ENCODE results near the gene MSMO1. TPM values are rescaled to one million over a fixed set of nuclear protein-coding genes. Genes with fewer than 3 reads are reported as not detected.

Gene MSMO1
- total RNA-seq, 1 donor from 2014 or later: 82.3 TPM

DNA sequence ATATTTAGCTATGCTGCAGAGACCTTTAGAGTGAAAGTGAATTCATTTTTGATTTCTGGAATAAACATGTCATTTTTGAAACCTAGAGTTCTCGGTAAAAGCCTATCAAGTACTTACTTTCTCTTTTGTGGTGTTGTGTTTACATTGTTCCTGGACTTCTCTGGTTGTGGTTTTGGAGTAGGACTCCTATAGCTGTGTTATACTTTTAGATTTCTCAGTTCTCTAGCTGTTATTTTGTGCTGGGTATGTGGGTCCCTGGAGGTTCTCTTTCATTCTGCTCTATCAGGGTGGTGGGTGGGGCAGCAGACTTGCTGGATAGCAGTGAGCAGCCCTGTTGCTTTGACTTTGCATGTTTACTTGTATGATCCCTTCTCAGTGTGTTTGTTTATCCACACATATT is 25.6 kb upstream of the MSMO1 start:
- Mint-ChIP-seq H3K4me3 (peak overlapping the region; percentile 75), H3K36me3 (ENCODE audit: low read depth) (peaks cover 39% of the 10 kb centered on the region), H3K27me3 (no peaks in the 10 kb centered on the region), H3K4me1 (peaks cover 23% of the 10 kb centered on the region), H3K9me3 (no peaks in the 10 kb centered on the region), H3K27ac (peak overlapping the region; percentile 74)
- peak; percentile 79 for DNase-seq
- intact Hi-C loops (cut with micrococcal nuclease): loop anchor here (1.0 to 5.0 kb wide), 4 partner anchors 10 to 97 kb away; partner anchors contain the start of gene MSMO1

DNA sequence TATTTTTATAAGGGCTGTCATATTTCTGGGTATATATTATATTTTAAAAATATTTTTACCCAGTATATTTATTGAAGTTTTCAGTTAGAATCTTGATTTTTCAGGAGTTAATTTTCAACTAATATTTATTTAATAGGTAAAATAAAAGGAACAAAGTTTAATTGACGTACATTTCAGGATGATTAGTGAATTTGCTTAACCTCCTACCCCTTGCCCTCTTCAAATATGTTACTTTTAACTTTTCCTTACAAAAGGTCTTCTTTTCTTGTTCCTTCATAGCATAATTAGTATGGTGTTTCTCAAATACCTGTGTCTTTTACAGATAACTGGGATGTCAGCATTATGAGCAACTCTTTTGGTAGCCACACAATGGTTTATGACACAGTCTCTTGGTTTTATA is 24.8 kb upstream of the MSMO1 start:
- DNase-seq: no peak
- peaks cover 37% of the 10 kb centered on the region for H3K36me3 Mint-ChIP-seq (ENCODE audit: low read depth)
- intact Hi-C loops (cut with micrococcal nuclease): loop anchor here (1.0 to 5.0 kb wide), 2 partner anchors 10 to 45 kb away; no protein-coding TSS in a partner anchor
- no peak overlapping the region for H3K27ac Mint-ChIP-seq
- H3K4me3 Mint-ChIP-seq: no peak overlapping the region
- no peaks in the 10 kb centered on the region for H3K27me3 Mint-ChIP-seq
- no peaks in the 10 kb centered on the region for H3K9me3 Mint-ChIP-seq
- peaks cover 23% of the 10 kb centered on the region for H3K4me1 Mint-ChIP-seq

DNA sequence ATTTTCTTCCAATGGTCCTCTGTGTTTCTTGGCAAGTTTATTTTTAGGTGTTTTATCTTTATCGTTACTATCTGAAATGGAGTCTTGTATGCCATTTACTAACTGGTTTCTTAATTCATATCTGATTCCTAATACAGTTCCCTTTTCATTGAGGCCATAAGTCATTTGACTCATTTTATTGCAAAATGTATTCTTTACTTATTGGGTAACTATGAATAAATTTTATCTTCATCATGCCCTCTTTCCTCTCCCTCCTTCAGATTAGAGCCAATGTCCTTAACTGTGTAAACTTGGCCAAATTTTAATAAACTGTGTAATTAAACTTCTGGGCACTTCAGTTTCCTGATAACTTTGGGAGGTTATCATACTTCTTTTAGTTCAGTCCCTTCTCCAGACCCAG is 19.3 kb upstream of the MSMO1 start:
- Mint-ChIP-seq H3K4me1 (peaks cover 15% of the 10 kb centered on the region), H3K9me3 (no peaks in the 10 kb centered on the region), H3K4me3 (no peak overlapping the region), H3K27ac (no peak overlapping the region), H3K27me3 (no peaks in the 10 kb centered on the region), H3K36me3 (ENCODE audit: low read depth) (peaks cover 49% of the 10 kb centered on the region)
- no peak for DNase-seq
- intact Hi-C loops (cut with micrococcal nuclease): no loop called here

DNA sequence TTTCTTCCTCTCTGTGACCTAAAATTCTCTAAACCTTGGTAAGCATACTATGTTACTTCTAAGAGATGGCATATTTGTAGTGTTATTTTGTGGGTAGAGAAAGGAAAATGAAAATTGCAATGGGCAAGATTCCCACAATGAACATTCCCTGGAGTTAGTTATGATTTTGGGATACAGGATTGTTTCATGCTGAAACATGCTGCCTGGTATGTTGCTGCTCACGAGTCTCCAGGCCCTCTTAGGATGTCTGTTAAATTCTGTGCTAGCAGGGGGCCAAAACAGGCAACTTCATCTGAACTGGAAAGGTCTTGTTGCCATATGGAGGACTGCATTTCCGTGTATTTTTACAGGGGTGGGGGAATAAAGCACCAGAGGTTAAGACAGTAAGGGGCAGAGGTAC is 18.9 kb upstream of the MSMO1 start:
- no peak overlapping the region for H3K4me3 Mint-ChIP-seq
- intact Hi-C loops (cut with micrococcal nuclease): no loop called here
- H3K36me3 Mint-ChIP-seq (ENCODE audit: low read depth): peaks cover 49% of the 10 kb centered on the region
- H3K27me3 Mint-ChIP-seq: no peaks in the 10 kb centered on the region
- peaks cover 15% of the 10 kb centered on the region for H3K4me1 Mint-ChIP-seq
- no peak for DNase-seq
- H3K27ac Mint-ChIP-seq: no peak overlapping the region
- H3K9me3 Mint-ChIP-seq: no peaks in the 10 kb centered on the region

DNA sequence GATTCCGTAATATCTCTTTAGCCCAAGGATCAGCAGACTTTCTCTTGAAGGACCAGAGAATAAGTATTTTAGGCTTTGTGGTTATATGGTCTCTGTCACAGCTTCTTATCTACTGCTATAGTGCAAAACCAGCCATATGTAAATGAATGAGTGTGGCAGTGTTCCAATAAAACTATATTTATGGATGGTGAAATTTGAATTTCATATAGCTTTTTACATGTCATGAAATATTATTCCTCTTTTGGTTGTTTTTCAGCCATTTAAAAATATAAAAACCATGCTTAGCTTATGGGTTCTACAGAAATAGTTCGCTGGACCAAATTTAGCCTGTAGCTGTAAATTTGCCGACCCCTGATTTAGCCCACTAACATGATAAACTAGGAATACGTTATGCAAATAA is 18.0 kb upstream of the MSMO1 start:
- Mint-ChIP-seq H3K4me1 (peaks cover 13% of the 10 kb centered on the region), H3K27me3 (no peaks in the 10 kb centered on the region), H3K4me3 (no peak overlapping the region), H3K36me3 (ENCODE audit: low read depth) (peaks cover 52% of the 10 kb centered on the region), H3K27ac (no peak overlapping the region), H3K9me3 (no peaks in the 10 kb centered on the region)
- DNase-seq: no peak
- intact Hi-C loops (cut with micrococcal nuclease): no loop called here

DNA sequence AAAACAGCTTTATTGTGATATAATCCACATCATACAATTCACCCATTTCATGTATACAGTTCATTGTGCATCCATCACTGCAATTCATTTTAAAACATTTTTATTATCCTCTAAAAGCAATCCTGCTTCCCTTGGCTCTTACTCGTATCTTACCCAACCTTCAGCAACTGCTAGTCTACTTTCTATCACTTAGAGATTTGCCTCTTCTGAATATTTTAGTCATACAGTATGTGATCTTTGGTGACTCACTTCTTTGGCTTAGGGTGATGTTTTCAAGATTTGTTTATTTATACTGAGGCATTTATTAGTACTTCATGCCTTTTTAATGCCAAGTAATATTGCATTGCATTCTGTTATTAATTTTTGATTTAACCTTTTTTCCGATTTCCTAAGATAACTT is 15.0 kb upstream of the MSMO1 start:
- H3K4me1 Mint-ChIP-seq: peaks cover 13% of the 10 kb centered on the region
- DNase-seq: no peak
- H3K27me3 Mint-ChIP-seq: no peaks in the 10 kb centered on the region
- H3K9me3 Mint-ChIP-seq: no peaks in the 10 kb centered on the region
- H3K4me3 Mint-ChIP-seq: no peak overlapping the region
- H3K36me3 Mint-ChIP-seq (ENCODE audit: low read depth): peaks cover 53% of the 10 kb centered on the region
- intact Hi-C loops (cut with micrococcal nuclease): loop anchor here (1.0 kb wide), 1 partner anchor 10 kb away; no protein-coding TSS in a partner anchor
- H3K27ac Mint-ChIP-seq: no peak overlapping the region

DNA sequence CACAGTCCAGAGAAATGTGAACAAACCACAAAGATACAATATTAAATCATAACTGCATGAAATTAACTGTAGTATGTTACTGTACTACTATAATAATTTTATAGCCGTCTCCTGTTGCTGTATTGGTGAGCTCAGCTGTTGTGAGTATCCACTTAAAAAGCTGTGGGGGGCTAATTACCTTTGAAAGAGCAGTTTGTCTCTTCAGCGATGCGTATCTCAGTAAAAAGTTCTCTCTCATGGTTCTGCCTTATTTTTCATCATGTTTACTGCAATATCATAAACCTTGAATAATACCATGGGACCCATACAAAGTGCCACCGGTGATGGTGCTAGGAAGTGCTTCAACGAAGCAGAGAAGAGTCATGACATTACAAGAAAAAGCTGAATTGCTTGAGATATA is 8.4 kb upstream of the MSMO1 start:
- Mint-ChIP-seq H3K4me3 (no peak overlapping the region), H3K4me1 (no peaks in the 10 kb centered on the region), H3K36me3 (ENCODE audit: low read depth) (peaks cover 47% of the 10 kb centered on the region), H3K9me3 (no peaks in the 10 kb centered on the region), H3K27me3 (no peaks in the 10 kb centered on the region), H3K27ac (no peak overlapping the region)
- DNase-seq: no peak
- intact Hi-C loops (cut with micrococcal nuclease): no loop called here

DNA sequence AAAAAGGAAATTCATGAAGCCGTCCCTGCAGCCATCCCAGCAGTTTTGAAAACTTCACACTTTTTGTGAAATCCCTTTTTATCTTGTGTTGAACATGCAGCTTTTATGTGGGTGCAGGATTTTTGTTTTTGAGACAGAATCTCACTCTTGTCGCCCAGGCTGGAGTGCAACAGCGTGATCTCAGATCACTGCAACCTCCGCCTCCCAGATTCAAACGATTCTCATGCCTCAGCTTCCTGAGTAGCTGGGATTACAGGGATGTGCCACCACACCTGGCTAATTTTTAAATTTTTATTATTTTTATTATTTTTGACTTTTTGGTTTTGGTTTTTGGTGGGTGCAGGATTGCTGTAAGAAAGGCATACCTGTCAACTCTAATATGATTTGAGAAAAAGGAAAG is 8.0 kb upstream of the MSMO1 start:
- no peaks in the 10 kb centered on the region for H3K4me1 Mint-ChIP-seq
- intact Hi-C loops (cut with micrococcal nuclease): no loop called here
- H3K27ac Mint-ChIP-seq: no peak overlapping the region
- no peaks in the 10 kb centered on the region for H3K9me3 Mint-ChIP-seq
- peaks cover 47% of the 10 kb centered on the region for H3K36me3 Mint-ChIP-seq (ENCODE audit: low read depth)
- H3K4me3 Mint-ChIP-seq: no peak overlapping the region
- DNase-seq: no peak
- no peaks in the 10 kb centered on the region for H3K27me3 Mint-ChIP-seq

DNA sequence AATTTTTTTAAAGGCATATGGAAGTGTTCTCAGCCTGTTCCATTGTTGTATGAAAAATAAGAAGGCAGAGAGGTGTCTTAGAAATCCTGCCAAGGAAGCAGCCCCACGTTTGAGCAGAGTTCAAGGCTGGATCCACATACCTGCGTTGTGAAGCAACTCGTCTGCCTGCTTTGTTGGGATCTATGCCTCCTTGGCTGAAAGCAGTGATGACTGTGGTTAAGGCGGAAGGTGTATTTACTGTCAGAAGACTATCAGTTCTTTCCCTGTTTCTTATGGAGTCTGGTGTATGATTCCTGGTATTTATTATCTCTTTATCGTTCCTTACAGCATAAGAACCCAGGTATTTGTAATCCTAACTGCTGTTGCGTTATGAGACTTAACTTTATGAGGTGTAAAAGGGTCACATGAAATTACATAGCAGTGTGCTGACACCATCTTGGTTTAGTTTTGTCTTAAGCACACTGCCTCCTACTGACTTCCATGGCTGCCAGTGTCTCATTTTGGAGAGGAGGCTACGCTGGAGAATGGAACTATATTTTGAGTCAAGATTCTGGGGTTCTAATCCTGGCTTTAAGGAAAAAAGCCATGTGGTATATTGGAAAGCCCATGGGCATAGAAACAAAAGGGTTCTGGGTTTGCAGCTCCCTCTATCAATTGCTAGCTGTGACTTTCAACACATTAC is 3.1 kb upstream of the MSMO1 start:
- no peaks in the 10 kb centered on the region for H3K9me3 Mint-ChIP-seq
- H3K4me1 Mint-ChIP-seq: peaks cover 13% of the 10 kb centered on the region

DNA sequence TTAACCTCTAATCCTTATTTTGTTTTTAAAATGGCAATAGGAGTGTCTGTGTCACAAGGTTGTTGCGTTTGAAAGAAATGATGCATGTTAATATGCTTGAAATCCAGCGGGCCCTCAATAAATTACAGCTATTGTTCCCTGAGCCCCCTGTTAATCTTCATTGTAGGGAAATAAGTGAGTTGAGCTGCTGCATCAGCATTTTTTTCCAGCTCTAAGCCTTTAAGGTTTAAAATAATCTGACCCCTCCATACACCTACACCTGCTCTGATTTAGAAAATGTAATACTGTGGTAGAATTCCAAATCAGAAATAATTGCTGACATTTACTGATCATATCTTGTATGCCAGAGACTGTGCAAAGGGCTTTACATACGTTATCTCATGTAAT is 2.6 kb upstream of the MSMO1 start:
- peaks cover 16% of the 10 kb centered on the region for H3K4me1 Mint-ChIP-seq
- intact Hi-C loops (cut with micrococcal nuclease): loop anchor here (5.0 kb wide), 2 partner anchors 68 to 193 kb away; no protein-coding TSS in a partner anchor
- H3K27me3 Mint-ChIP-seq: no peaks in the 10 kb centered on the region
- no peak overlapping the region for H3K27ac Mint-ChIP-seq
- H3K36me3 Mint-ChIP-seq (ENCODE audit: low read depth): peaks cover 32% of the 10 kb centered on the region
- H3K9me3 Mint-ChIP-seq: no peaks in the 10 kb centered on the region
- H3K4me3 Mint-ChIP-seq: no peak overlapping the region
- DNase-seq: no peak

More for the DNA sequence above, 3.1 kb upstream of the MSMO1 start:
- no peak for DNase-seq
- H3K4me3 Mint-ChIP-seq: no peak overlapping the region
- H3K36me3 Mint-ChIP-seq (ENCODE audit: low read depth): peaks cover 31% of the 10 kb centered on the region
- intact Hi-C loops (cut with micrococcal nuclease): no loop called here
- no peak overlapping the region for H3K27ac Mint-ChIP-seq
- no peaks in the 10 kb centered on the region for H3K27me3 Mint-ChIP-seq

DNA sequence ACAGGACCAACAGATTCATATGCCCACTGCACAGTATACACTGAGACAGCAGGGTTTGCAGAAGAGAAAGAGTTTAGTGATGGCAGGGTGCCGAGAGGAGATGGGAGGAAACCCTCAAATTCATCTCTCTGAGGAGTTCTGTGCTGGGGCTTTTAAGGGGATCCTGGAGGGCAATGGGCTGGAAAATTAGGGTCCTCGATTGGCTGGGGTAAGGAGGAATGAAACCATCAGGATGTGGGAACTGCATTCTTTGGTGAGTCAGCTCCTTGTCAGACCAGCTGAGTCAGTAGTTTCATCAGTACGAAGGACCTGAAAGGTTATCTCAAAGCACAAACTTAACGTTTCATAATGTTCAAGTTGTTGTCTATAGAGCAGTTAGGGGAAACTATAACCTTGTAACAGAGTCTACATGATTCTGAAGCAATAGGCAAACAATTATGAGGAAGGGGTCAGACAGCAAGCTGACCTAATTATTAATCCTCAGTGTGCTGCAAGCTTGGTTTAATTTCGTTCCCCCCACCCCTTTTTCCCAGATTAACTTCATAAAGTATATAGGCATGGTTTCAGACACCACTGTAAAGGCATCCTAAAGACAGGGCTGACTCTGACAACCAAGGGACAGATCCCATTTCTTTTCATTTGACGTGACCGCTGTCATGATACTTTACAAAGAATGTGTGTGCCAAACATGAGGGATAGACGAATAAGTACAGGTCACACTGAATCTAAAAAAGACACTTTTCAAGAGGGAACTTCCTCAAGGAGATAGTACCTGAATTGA is 1.5 kb upstream of the MSMO1 start:
- DNase-seq: peak; percentile 68
- intact Hi-C loops (cut with micrococcal nuclease): loop anchor here (2.0 to 5.0 kb wide), 3 partner anchors 69 to 194 kb away; no protein-coding TSS in a partner anchor
- Mint-ChIP-seq H3K4me3 (no peak overlapping the region), H3K27ac (peak overlapping the region; percentile 73), H3K9me3 (no peaks in the 10 kb centered on the region), H3K4me1 (peaks cover 23% of the 10 kb centered on the region), H3K36me3 (ENCODE audit: low read depth) (peaks cover 31% of the 10 kb centered on the region), H3K27me3 (no peaks in the 10 kb centered on the region)

DNA sequence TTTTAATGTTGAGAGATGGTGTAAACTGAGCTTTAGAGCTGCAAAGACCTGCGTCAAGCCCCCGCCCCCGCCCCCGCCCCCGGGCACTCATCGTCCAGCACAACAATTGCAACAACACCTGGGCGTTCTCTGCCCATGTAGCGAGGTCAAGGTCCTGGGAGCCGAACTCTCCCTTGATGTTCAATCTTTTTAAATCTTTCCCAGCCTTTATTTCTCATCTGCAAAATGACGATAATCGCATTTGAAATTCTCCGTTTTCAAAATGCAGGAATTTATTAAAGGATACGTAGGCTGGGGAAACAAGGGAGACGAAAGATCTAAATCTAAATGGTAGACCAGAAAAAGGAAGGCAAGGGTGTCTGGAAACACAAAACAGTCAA is 648 bp upstream of the MSMO1 start:
- Mint-ChIP-seq H3K9me3 (no peaks in the 10 kb centered on the region), H3K4me1 (peaks cover 32% of the 10 kb centered on the region), H3K27ac (no peak overlapping the region), H3K4me3 (no peak overlapping the region), H3K36me3 (ENCODE audit: low read depth) (peaks cover 34% of the 10 kb centered on the region), H3K27me3 (no peaks in the 10 kb centered on the region)
- intact Hi-C loops (cut with micrococcal nuclease): loop anchor here (1.0 to 5.0 kb wide), 6 partner anchors 26 to 215 kb away; partner anchors contain the start of gene TMEM192
- DNase-seq: peak; percentile 73

DNA sequence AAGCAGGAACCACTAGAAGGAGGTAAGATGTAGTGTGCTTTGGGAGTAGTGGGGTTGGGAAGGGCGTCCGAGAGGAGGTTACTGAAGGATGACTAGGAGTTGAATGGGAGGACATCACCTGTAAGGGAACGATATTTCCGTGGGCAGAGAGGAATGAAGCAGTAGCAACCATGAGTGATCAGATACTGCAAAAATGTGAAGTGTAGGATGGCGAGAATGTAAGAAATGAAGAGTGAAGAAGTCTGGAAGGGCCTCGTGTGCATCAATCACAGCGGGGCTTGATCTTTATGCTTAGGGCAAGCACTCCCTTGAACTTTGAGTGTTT is 594 bp downstream of the MSMO1 start:
- no peak overlapping the region for H3K27ac Mint-ChIP-seq
- peaks cover 41% of the 10 kb centered on the region for H3K4me1 Mint-ChIP-seq
- no peak for DNase-seq
- intact Hi-C loops (cut with micrococcal nuclease): loop anchor here (5.0 kb wide), 2 partner anchors 71 to 196 kb away; no protein-coding TSS in a partner anchor
- H3K4me3 Mint-ChIP-seq: no peak overlapping the region
- no peaks in the 10 kb centered on the region for H3K27me3 Mint-ChIP-seq
- no peaks in the 10 kb centered on the region for H3K9me3 Mint-ChIP-seq
- H3K36me3 Mint-ChIP-seq (ENCODE audit: low read depth): peaks cover 41% of the 10 kb centered on the region

DNA sequence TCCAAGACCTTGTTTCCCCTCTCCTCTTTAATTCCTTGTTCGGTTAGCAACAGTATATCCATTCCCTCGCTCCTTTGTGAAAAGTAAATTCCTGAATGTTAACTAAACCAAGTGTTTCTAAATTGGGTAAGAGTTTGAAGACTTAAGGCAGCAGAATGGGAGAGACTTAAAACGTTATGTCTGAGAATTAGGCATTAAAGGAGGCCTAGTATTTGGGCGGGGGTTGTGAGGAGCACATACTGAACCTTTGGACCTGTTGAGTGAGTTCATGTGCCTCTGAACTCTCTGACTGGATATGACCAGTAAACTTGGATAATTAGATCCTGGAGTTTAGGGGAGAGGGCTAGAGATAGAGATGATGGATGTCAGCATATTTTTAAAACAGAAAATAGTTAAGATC is 1.2 kb downstream of the MSMO1 start:
- Mint-ChIP-seq H3K27me3 (no peaks in the 10 kb centered on the region), H3K9me3 (no peaks in the 10 kb centered on the region), H3K4me1 (peaks cover 41% of the 10 kb centered on the region), H3K27ac (no peak overlapping the region), H3K4me3 (no peak overlapping the region), H3K36me3 (ENCODE audit: low read depth) (peaks cover 37% of the 10 kb centered on the region)
- DNase-seq: no peak
- intact Hi-C loops (cut with micrococcal nuclease): loop anchor here (5.0 kb wide), 2 partner anchors 71 to 196 kb away; no protein-coding TSS in a partner anchor
